GM21529 (cell line): Measurements from ENCODE around the gene BAIAP2L2.
"Not testable (repeated sequence)": the region's sequence is repeated elsewhere in the genome, so short reads cannot be mapped to it uniquely, and the experiment has no call there.

Experiments
- ATAC-seq: cut with Tn5 transposase; IDR thresholded peaks from one replicate; pipeline ENCODE4 v1.9.1; 2021; ENCODE audit not compliant: unreplicated experiment

BAIAP2L2 gene

GRCh38 chr22:38129856-38130255 is 19.4 kb upstream of the BAIAP2L2 start:
- ATAC-seq = no peak

- no peak for ATAC-seq
Measured at GRCh38 chr22:38129021-38129420, 18.5 kb upstream of the BAIAP2L2 start.

- ATAC-seq = no peak
Measured at GRCh38 chr22:38127869-38128268, 17.4 kb upstream of the BAIAP2L2 start.

- ATAC-seq = no peak
Measured at GRCh38 chr22:38126928-38127668, 16.6 kb upstream of the BAIAP2L2 start.

GRCh38 chr22:38125751-38126201 is 15.3 kb upstream of the BAIAP2L2 start:
- no peak for ATAC-seq

GRCh38 chr22:38125038-38125610 is 14.6 kb upstream of the BAIAP2L2 start:
- no peak for ATAC-seq

- ATAC-seq = no peak
Measured at GRCh38 chr22:38124236-38124974, 13.9 kb upstream of the BAIAP2L2 start.

- no peak for ATAC-seq
Measured at GRCh38 chr22:38122616-38123015, 12.1 kb upstream of the BAIAP2L2 start.

GRCh38 chr22:38120359-38121110 is 10.1 kb upstream of the BAIAP2L2 start:
- no peak for ATAC-seq

- not testable (repeated sequence) for ATAC-seq
Measured at GRCh38 chr22:38118747-38119146, 8.3 kb upstream of the BAIAP2L2 start.

- ATAC-seq = no peak
Measured at GRCh38 chr22:38118182-38118581, 7.7 kb upstream of the BAIAP2L2 start.

- ATAC-seq = not testable (repeated sequence)
Measured at GRCh38 chr22:38117556-38117955, 7.1 kb upstream of the BAIAP2L2 start.

- no peak for ATAC-seq
Measured at GRCh38 chr22:38115423-38116205, 5.1 kb upstream of the BAIAP2L2 start.

- no peak for ATAC-seq
Measured at GRCh38 chr22:38114484-38115398, 4.3 kb upstream of the BAIAP2L2 start.

GRCh38 chr22:38112381-38112780 is 1.9 kb upstream of the BAIAP2L2 start:
- ATAC-seq = no peak

- no peak for ATAC-seq
Measured at GRCh38 chr22:38111925-38112355, 1.5 kb upstream of the BAIAP2L2 start.

GRCh38 chr22:38110863-38111852 is 674 bp upstream of the BAIAP2L2 start:
- ATAC-seq = no peak

- ATAC-seq = no peak
Measured at GRCh38 chr22:38109371-38110001, 998 bp downstream of the BAIAP2L2 start.
